Measurements from ENCODE around the gene FRRS1. TPM values are rescaled to one million over a fixed set of nuclear protein-coding genes. Genes with fewer than 3 reads are reported as not detected.

Gene FRRS1
- 5.0 TPM in 1 of 2 replicates, not detected in the other for polyA plus RNA-seq
- polyA minus RNA-seq: 0.73 and 0.93 TPM in 2 replicates

- no peak for TF ChIP-seq POLR2AphosphoS5 (IDR thresholded peaks at IDR 0.05)
- no peak within 1 kb of the TSS for H3K27ac ChIP-seq (ENCODE audit: low read length)
Measured at GRCh38 chr1:99766378-99766800, at the start of gene FRRS1. Gene FRRS1, minus strand, starts transcription at chr1:99766635. Its CDS starts 17,867 bp downstream, at chr1:99748768.

DNA sequence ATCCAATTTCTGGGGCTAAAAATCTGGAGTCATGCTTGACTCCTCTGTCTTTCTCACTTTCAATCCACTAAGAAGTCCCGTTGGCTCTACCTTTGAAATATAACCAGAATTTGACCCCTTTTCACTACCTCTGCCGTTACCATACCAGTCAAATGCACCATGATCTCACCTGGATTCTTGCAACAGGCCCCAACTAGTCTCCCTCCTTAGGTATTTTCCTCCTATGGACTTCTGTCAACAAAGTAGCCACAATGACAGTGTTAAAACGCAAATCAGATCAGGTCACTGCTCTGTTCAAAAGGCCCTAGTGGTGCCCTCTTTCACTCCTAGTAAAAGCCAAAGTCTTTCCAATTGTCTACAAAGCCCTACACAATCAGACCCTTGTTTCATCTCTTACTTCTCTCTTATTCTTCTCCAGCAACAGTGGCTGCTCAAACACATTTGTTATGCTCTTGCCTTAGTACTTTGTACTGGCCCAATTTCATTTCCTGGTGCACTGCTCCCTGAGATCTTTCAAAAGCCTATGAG, 48.0 kb upstream of the FRRS1 start:
- Histone ChIP-seq H3F3A (ENCODE audit: insufficient read depth, low read length, poor library complexity, severe bottlenecking) (no peaks in the 10 kb centered on the region), H3K36me3 (ENCODE audit: insufficient read depth, low read length) (no peaks in the 10 kb centered on the region), H3K9me2 (ENCODE audit: insufficient read depth, low read length) (no peaks in the 10 kb centered on the region), H3K79me2 (replicated peaks; ENCODE audit: insufficient read depth, low read length) (no peaks in the 10 kb centered on the region), H3K9ac (ENCODE audit: low read length) (no peak overlapping the region), H3K27ac (ENCODE audit: low read length) (no peak overlapping the region), H3K4me3 (ENCODE audit: low read length) (no peak overlapping the region), H3K9me3 (ENCODE audit: low read length) (no peaks in the 10 kb centered on the region), H4K20me1 (ENCODE audit: insufficient read depth) (no peaks in the 10 kb centered on the region), H2AFZ (ENCODE audit: low read depth, low read length) (no peak overlapping the region), H3K4me2 (ENCODE audit: low read length) (no peak overlapping the region), H3K27me3 (ENCODE audit: insufficient read depth, low read depth, low read length) (no peaks in the 10 kb centered on the region)
- TF ChIP-seq TAF1 (IDR thresholded peaks at IDR 0.05; ENCODE audit: low read depth) (no peak), REST (IDR thresholded peaks at IDR 0.05; ENCODE audit: borderline replicate concordance) (no peak), EP300 (conservative IDR thresholded peaks at IDR 0.05; ENCODE audit: poor library complexity, severe bottlenecking) (no peak), POLR2AphosphoS5 (IDR thresholded peaks at IDR 0.05) (no peak), MXI1 (conservative IDR thresholded peaks at IDR 0.05; ENCODE audit: poor library complexity, severe bottlenecking) (no peak), RAD21 (conservative IDR thresholded peaks at IDR 0.05) (no peak), SMC3 (conservative IDR thresholded peaks at IDR 0.05; ENCODE audit: poor library complexity) (no peak), EZH2 (IDR thresholded peaks at IDR 0.05; ENCODE audit: borderline replicate concordance, insufficient read depth, low read length, poor library complexity, severe bottlenecking) (no peak)
- TF ChIP-seq, protein P1, sequence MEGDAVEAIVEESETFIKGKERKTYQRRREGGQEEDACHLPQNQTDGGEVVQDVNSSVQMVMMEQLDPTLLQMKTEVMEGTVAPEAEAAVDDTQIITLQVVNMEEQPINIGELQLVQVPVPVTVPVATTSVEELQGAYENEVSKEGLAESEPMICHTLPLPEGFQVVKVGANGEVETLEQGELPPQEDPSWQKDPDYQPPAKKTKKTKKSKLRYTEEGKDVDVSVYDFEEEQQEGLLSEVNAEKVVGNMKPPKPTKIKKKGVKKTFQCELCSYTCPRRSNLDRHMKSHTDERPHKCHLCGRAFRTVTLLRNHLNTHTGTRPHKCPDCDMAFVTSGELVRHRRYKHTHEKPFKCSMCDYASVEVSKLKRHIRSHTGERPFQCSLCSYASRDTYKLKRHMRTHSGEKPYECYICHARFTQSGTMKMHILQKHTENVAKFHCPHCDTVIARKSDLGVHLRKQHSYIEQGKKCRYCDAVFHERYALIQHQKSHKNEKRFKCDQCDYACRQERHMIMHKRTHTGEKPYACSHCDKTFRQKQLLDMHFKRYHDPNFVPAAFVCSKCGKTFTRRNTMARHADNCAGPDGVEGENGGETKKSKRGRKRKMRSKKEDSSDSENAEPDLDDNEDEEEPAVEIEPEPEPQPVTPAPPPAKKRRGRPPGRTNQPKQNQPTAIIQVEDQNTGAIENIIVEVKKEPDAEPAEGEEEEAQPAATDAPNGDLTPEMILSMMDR (IDR thresholded peaks at IDR 0.05; ENCODE audit: poor library complexity, severe bottlenecking): no peak

More at GRCh38 chr1:99766378-99766800, at the start of gene FRRS1:
- no peaks in the 10 kb centered on the region for H4K20me1 ChIP-seq (ENCODE audit: insufficient read depth)
- no peaks in the 10 kb centered on the region for H3K9me2 ChIP-seq (ENCODE audit: insufficient read depth, low read length)
- H3K9me3 ChIP-seq (ENCODE audit: low read length): no peaks in the 10 kb centered on the region
- H3K79me2 ChIP-seq (replicated peaks; ENCODE audit: insufficient read depth, low read length): no peaks in the 10 kb centered on the region
- H3K27me3 ChIP-seq (ENCODE audit: insufficient read depth, low read depth, low read length): no peaks in the 10 kb centered on the region
- H3K9ac ChIP-seq (ENCODE audit: low read length): no peak within 1 kb of the TSS
- no peak within 1 kb of the TSS for H2AFZ ChIP-seq (ENCODE audit: low read depth, low read length)
- no peak within 1 kb of the TSS for H3K4me2 ChIP-seq (ENCODE audit: low read length)
- no peaks in the 10 kb centered on the region for H3K36me3 ChIP-seq (ENCODE audit: insufficient read depth, low read length)
- no peaks in the 10 kb centered on the region for H3F3A ChIP-seq (ENCODE audit: insufficient read depth, low read length, poor library complexity, severe bottlenecking)
- H3K4me3 ChIP-seq (ENCODE audit: low read length): no peak within 1 kb of the TSS

All from neural cell (in vitro differentiated cells).